ENCODE measurements around the gene CKM.

- TF ChIP-seq EZH2 (IDR thresholded peaks at IDR 0.05; ENCODE audit: borderline replicate concordance, low read depth, low read length, severe bottlenecking), result no peak
- TF ChIP-seq CTCF (IDR thresholded peaks at IDR 0.05; ENCODE audit: extremely low read depth in 1 of 2, insufficient read depth in 1 of 2, low read depth in 1 of 2, low read length in 2 of 2), result no peak
- TF ChIP-seq POLR2A (IDR thresholded peaks at IDR 0.05; ENCODE audit: low read depth, low read length), result no peak
- TF ChIP-seq MYC (IDR thresholded peaks at IDR 0.05; ENCODE audit: low read depth, low read length), result no peak
- no peak for TF ChIP-seq MAX (IDR thresholded peaks at IDR 0.05; ENCODE audit: insufficient read depth, insufficient read length)
- no peak for TF ChIP-seq POLR2AphosphoS5 (IDR thresholded peaks at IDR 0.05; ENCODE audit: insufficient read depth, low read depth, low read length)
- TF ChIP-seq JUN (IDR thresholded peaks at IDR 0.05; ENCODE audit: borderline replicate concordance, insufficient read depth, insufficient read length, low read depth), result no peak
- TF ChIP-seq GATA2 (IDR thresholded peaks at IDR 0.05; ENCODE audit: insufficient read depth, insufficient read length, low read depth, low read length), result no peak
- TF ChIP-seq FOS (IDR thresholded peaks at IDR 0.05; ENCODE audit: borderline replicate concordance, insufficient read depth, low read length), result no peak
Measured at GRCh38 chr19:45273521-45273855, 49.2 kb downstream of the CKM start.
